WTC11 (cell line): ENCODE results near the gene NELL1. TPM values are rescaled to one million over a fixed set of nuclear protein-coding genes. Genes with fewer than 3 reads are reported as not detected.

Experiments
- ATAC-seq: fragments of 200-7000 bp; cut with Tn5 transposase; 2 replicates; pipeline ENCODE4 v1.10.0; 2021; ENCODE audit warnings: mild to moderate bottlenecking, moderate library complexity
- CTCF ChIA-PET: fragments of 300-600 bp; sonication (Branson Sonifier 250); formaldehyde crosslinking; loops from one replicate; lab custom pipeline; 2021; ENCODE audit warnings: antibody characterized with exemption; lab: Charles Lee
- POLR2A ChIA-PET: fragments of 350-600 bp; sonication (Branson Sonifier 250); formaldehyde crosslinking; loops from one replicate; lab custom pipeline; 2021; ENCODE audit warnings: antibody characterized with exemption; lab: Charles Lee
- DNase-seq: peaks from one replicate; pipeline ENCODE4 v3.0.0; 2021; ENCODE audit warnings: low spot score
- H3K27ac Mint-ChIP-seq: 2 replicates; pipeline ENCODE4 v1.8.0; 2021; ENCODE audit warnings: mixed read lengths
- H3K27me3 Mint-ChIP-seq: 2 replicates; pipeline ENCODE4 v1.8.0; 2021; ENCODE audit warnings: low read depth, mild to moderate bottlenecking, moderate library complexity, mixed read lengths
- H3K36me3 Mint-ChIP-seq: 2 replicates; pipeline ENCODE4 v1.8.0; 2021; ENCODE audit warnings: mixed read lengths
- H3K4me1 Mint-ChIP-seq: 2 replicates; pipeline ENCODE4 v1.8.0; 2022; ENCODE audit warnings: mixed read lengths
- H3K4me3 Mint-ChIP-seq: 2 replicates; pipeline ENCODE4 v1.8.0; 2021; ENCODE audit warnings: mild to moderate bottlenecking, moderate library complexity, mixed read lengths
- H3K9me3 Mint-ChIP-seq: 2 replicates; pipeline ENCODE4 v1.8.0; 2021; ENCODE audit warnings: mixed read lengths
- ELF4 ChIP-seq: sonication (generic); formaldehyde crosslinking; IDR thresholded peaks from 2 replicates; pipeline ENCODE4 v1.8.1; 2022; ENCODE audit warnings: low read depth, mild to moderate bottlenecking, moderate library complexity, missing genetic modification reagents
- ESRRA ChIP-seq: sonication (generic); formaldehyde crosslinking; IDR thresholded peaks from 2 replicates; pipeline ENCODE4 v1.8.1; 2022; ENCODE audit warnings: mild to moderate bottlenecking, missing genetic modification reagents, borderline replicate concordance
- IRF2 ChIP-seq: sonication (generic); formaldehyde crosslinking; IDR thresholded peaks from 2 replicates; pipeline ENCODE4 v1.8.0; 2022; ENCODE audit warnings: low read depth, missing genetic modification reagents, borderline replicate concordance
- JUN ChIP-seq: sonication (generic); formaldehyde crosslinking; IDR thresholded peaks from 2 replicates; pipeline ENCODE4 v1.8.0; 2023; ENCODE audit warnings: mild to moderate bottlenecking, missing genetic modification reagents
- RELA ChIP-seq: sonication (generic); formaldehyde crosslinking; IDR thresholded peaks from 2 replicates; pipeline ENCODE4 v1.8.1; 2022; ENCODE audit warnings: missing genetic modification reagents, mild to moderate bottlenecking, borderline replicate concordance
- ZNF671 ChIP-seq: fragments of 250-450 bp; sonication (Bioruptor Pico); IDR thresholded peaks from 2 replicates; pipeline ENCODE4 v1.8.0; 2021; ENCODE audit warnings: mild to moderate bottlenecking
- total RNA-seq: library from RNA; stranded (reverse); gene quantifications from 3 replicates; pipeline ENCODE4 v1.2.3, GENCODE V29; 2021
- TF ChIP-seq, protein P1 (sequence below): sonication (generic); formaldehyde crosslinking; IDR thresholded peaks from 2 replicates; pipeline ENCODE4 v1.8.1; 2023; ENCODE audit warnings: mild to moderate bottlenecking, missing genetic modification reagents
- TF ChIP-seq, protein P2 (sequence below): sonication (generic); formaldehyde crosslinking; IDR thresholded peaks from 2 replicates; pipeline ENCODE4 v1.8.1; 2023; ENCODE audit warnings: mild to moderate bottlenecking, missing genetic modification reagents
- TF ChIP-seq, protein P3 (sequence below): fragments of 250-450 bp; sonication (Bioruptor Pico); IDR thresholded peaks from 2 replicates; pipeline ENCODE4 v1.8.0; 2021; ENCODE audit warnings: mild to moderate bottlenecking
- TF ChIP-seq, protein P4 (sequence below): sonication (generic); formaldehyde crosslinking; IDR thresholded peaks from 2 replicates; pipeline ENCODE4 v1.8.1; 2023; ENCODE audit warnings: mild to moderate bottlenecking, moderate library complexity, missing genetic modification reagents
- TF ChIP-seq, protein P5 (sequence below): fragments of 200-600 bp; IDR thresholded peaks from 2 replicates; pipeline ENCODE4 v1.8.0; 2022; ENCODE audit warnings: antibody characterized with exemption
- TF ChIP-seq, protein P6 (sequence below): sonication (generic); formaldehyde crosslinking; IDR thresholded peaks from 2 replicates; pipeline ENCODE4 v1.8.1; 2022; ENCODE audit warnings: mild to moderate bottlenecking, missing genetic modification reagents, moderate library complexity, borderline replicate concordance
- TF ChIP-seq, protein P7 (sequence below): sonication (generic); formaldehyde crosslinking; conservative IDR thresholded peaks from 2 replicates; pipeline ENCODE4 v1.8.1; 2023; ENCODE audit warnings: mild to moderate bottlenecking, low read depth, missing genetic modification reagents, moderate library complexity
- TF ChIP-seq, protein P8 (sequence below): sonication (generic); formaldehyde crosslinking; IDR thresholded peaks from 2 replicates; pipeline ENCODE4 v1.8.0; 2022; ENCODE audit warnings: mild to moderate bottlenecking, missing genetic modification reagents
- TF ChIP-seq, protein P9 (sequence below): sonication (generic); formaldehyde crosslinking; IDR thresholded peaks from 2 replicates; pipeline ENCODE4 v1.8.1; 2023; ENCODE audit warnings: mild to moderate bottlenecking, missing genetic modification reagents, moderate library complexity
- TF ChIP-seq, protein P10 (sequence below): sonication (generic); formaldehyde crosslinking; IDR thresholded peaks from 2 replicates; pipeline ENCODE4 v1.8.0; 2023; ENCODE audit warnings: missing genetic modification reagents
- TF ChIP-seq, protein P11 (sequence below): sonication (generic); formaldehyde crosslinking; IDR thresholded peaks from 2 replicates; pipeline ENCODE4 v1.8.0; 2022; ENCODE audit warnings: mild to moderate bottlenecking, missing genetic modification reagents

NELL1 gene
- total RNA-seq, 1 experiment from 2014 or later: 1.8 TPM

DNA sequence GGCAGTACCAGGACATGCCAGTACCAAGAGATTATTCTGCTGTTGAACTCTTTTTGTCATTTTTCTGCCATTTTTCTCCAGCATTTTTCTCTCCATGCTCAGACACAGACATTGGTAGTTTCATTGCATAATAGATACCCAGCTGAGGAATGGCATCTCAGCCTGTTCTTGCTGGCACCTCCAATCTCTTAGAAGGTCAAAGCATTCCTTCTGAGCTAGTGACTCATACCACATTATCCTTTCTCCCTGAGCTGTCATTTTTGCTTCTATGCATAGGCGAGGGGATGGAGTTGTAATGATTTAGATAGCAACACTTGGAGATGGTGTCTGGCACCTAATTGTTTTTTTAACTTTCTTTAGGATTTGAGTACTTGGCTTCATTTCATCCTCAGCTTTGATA lies 321.1 kb downstream of the NELL1 start:
- Mint-ChIP-seq H3K4me3 (no peak overlapping the region), H3K27ac (no peak overlapping the region), H3K4me1 (no peaks in the 10 kb centered on the region), H3K27me3 (no peaks in the 10 kb centered on the region; the same call in 1 of the 2 replicates), H3K9me3 (peaks cover 5% of the 10 kb centered on the region; the same call in 1 of the 2 replicates), H3K36me3 (no peaks in the 10 kb centered on the region)
- no peak for ATAC-seq
- CTCF ChIA-PET: no interaction called here
- POLR2A ChIA-PET: no interaction called here
- no peak for DNase-seq
- TF ChIP-seq ESRRA (CRISPR knock-in tag) (no peak), ELF4 (CRISPR knock-in tag) (no peak), IRF2 (CRISPR knock-in tag) (no peak), JUN (no peak), ZNF671 (CRISPR knock-in tag) (no peak), RELA (CRISPR knock-in tag) (no peak)
- TF ChIP-seq, protein P1, sequence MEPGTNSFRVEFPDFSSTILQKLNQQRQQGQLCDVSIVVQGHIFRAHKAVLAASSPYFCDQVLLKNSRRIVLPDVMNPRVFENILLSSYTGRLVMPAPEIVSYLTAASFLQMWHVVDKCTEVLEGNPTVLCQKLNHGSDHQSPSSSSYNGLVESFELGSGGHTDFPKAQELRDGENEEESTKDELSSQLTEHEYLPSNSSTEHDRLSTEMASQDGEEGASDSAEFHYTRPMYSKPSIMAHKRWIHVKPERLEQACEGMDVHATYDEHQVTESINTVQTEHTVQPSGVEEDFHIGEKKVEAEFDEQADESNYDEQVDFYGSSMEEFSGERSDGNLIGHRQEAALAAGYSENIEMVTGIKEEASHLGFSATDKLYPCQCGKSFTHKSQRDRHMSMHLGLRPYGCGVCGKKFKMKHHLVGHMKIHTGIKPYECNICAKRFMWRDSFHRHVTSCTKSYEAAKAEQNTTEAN (CRISPR knock-in tag): no peak
- TF ChIP-seq, protein P2, sequence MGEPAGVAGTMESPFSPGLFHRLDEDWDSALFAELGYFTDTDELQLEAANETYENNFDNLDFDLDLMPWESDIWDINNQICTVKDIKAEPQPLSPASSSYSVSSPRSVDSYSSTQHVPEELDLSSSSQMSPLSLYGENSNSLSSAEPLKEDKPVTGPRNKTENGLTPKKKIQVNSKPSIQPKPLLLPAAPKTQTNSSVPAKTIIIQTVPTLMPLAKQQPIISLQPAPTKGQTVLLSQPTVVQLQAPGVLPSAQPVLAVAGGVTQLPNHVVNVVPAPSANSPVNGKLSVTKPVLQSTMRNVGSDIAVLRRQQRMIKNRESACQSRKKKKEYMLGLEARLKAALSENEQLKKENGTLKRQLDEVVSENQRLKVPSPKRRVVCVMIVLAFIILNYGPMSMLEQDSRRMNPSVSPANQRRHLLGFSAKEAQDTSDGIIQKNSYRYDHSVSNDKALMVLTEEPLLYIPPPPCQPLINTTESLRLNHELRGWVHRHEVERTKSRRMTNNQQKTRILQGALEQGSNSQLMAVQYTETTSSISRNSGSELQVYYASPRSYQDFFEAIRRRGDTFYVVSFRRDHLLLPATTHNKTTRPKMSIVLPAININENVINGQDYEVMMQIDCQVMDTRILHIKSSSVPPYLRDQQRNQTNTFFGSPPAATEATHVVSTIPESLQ (CRISPR knock-in tag): no peak
- TF ChIP-seq, protein P3, sequence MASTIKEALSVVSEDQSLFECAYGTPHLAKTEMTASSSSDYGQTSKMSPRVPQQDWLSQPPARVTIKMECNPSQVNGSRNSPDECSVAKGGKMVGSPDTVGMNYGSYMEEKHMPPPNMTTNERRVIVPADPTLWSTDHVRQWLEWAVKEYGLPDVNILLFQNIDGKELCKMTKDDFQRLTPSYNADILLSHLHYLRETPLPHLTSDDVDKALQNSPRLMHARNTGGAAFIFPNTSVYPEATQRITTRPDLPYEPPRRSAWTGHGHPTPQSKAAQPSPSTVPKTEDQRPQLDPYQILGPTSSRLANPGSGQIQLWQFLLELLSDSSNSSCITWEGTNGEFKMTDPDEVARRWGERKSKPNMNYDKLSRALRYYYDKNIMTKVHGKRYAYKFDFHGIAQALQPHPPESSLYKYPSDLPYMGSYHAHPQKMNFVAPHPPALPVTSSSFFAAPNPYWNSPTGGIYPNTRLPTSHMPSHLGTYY (CRISPR knock-in tag): no peak
- TF ChIP-seq, protein P4, sequence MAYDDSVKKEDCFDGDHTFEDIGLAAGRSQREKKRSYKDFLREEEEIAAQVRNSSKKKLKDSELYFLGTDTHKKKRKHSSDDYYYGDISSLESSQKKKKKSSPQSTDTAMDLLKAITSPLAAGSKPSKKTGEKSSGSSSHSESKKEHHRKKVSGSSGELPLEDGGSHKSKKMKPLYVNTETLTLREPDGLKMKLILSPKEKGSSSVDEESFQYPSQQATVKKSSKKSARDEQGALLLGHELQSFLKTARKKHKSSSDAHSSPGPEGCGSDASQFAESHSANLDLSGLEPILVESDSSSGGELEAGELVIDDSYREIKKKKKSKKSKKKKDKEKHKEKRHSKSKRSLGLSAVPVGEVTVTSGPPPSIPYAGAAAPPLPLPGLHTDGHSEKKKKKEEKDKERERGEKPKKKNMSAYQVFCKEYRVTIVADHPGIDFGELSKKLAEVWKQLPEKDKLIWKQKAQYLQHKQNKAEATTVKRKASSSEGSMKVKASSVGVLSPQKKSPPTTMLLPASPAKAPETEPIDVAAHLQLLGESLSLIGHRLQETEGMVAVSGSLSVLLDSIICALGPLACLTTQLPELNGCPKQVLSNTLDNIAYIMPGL: no peak
- TF ChIP-seq, protein P5, sequence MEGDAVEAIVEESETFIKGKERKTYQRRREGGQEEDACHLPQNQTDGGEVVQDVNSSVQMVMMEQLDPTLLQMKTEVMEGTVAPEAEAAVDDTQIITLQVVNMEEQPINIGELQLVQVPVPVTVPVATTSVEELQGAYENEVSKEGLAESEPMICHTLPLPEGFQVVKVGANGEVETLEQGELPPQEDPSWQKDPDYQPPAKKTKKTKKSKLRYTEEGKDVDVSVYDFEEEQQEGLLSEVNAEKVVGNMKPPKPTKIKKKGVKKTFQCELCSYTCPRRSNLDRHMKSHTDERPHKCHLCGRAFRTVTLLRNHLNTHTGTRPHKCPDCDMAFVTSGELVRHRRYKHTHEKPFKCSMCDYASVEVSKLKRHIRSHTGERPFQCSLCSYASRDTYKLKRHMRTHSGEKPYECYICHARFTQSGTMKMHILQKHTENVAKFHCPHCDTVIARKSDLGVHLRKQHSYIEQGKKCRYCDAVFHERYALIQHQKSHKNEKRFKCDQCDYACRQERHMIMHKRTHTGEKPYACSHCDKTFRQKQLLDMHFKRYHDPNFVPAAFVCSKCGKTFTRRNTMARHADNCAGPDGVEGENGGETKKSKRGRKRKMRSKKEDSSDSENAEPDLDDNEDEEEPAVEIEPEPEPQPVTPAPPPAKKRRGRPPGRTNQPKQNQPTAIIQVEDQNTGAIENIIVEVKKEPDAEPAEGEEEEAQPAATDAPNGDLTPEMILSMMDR: no peak
- TF ChIP-seq, protein P6, sequence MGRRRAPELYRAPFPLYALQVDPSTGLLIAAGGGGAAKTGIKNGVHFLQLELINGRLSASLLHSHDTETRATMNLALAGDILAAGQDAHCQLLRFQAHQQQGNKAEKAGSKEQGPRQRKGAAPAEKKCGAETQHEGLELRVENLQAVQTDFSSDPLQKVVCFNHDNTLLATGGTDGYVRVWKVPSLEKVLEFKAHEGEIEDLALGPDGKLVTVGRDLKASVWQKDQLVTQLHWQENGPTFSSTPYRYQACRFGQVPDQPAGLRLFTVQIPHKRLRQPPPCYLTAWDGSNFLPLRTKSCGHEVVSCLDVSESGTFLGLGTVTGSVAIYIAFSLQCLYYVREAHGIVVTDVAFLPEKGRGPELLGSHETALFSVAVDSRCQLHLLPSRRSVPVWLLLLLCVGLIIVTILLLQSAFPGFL (CRISPR knock-in tag): no peak
- TF ChIP-seq, protein P7, sequence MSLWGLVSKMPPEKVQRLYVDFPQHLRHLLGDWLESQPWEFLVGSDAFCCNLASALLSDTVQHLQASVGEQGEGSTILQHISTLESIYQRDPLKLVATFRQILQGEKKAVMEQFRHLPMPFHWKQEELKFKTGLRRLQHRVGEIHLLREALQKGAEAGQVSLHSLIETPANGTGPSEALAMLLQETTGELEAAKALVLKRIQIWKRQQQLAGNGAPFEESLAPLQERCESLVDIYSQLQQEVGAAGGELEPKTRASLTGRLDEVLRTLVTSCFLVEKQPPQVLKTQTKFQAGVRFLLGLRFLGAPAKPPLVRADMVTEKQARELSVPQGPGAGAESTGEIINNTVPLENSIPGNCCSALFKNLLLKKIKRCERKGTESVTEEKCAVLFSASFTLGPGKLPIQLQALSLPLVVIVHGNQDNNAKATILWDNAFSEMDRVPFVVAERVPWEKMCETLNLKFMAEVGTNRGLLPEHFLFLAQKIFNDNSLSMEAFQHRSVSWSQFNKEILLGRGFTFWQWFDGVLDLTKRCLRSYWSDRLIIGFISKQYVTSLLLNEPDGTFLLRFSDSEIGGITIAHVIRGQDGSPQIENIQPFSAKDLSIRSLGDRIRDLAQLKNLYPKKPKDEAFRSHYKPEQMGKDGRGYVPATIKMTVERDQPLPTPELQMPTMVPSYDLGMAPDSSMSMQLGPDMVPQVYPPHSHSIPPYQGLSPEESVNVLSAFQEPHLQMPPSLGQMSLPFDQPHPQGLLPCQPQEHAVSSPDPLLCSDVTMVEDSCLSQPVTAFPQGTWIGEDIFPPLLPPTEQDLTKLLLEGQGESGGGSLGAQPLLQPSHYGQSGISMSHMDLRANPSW (CRISPR knock-in tag): no peak
- TF ChIP-seq, protein P8, sequence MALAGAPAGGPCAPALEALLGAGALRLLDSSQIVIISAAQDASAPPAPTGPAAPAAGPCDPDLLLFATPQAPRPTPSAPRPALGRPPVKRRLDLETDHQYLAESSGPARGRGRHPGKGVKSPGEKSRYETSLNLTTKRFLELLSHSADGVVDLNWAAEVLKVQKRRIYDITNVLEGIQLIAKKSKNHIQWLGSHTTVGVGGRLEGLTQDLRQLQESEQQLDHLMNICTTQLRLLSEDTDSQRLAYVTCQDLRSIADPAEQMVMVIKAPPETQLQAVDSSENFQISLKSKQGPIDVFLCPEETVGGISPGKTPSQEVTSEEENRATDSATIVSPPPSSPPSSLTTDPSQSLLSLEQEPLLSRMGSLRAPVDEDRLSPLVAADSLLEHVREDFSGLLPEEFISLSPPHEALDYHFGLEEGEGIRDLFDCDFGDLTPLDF: no peak
- TF ChIP-seq, protein P9, sequence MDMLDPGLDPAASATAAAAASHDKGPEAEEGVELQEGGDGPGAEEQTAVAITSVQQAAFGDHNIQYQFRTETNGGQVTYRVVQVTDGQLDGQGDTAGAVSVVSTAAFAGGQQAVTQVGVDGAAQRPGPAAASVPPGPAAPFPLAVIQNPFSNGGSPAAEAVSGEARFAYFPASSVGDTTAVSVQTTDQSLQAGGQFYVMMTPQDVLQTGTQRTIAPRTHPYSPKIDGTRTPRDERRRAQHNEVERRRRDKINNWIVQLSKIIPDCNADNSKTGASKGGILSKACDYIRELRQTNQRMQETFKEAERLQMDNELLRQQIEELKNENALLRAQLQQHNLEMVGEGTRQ (CRISPR knock-in tag): no peak
- TF ChIP-seq, protein P10, sequence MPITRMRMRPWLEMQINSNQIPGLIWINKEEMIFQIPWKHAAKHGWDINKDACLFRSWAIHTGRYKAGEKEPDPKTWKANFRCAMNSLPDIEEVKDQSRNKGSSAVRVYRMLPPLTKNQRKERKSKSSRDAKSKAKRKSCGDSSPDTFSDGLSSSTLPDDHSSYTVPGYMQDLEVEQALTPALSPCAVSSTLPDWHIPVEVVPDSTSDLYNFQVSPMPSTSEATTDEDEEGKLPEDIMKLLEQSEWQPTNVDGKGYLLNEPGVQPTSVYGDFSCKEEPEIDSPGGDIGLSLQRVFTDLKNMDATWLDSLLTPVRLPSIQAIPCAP: no peak
- TF ChIP-seq, protein P11, sequence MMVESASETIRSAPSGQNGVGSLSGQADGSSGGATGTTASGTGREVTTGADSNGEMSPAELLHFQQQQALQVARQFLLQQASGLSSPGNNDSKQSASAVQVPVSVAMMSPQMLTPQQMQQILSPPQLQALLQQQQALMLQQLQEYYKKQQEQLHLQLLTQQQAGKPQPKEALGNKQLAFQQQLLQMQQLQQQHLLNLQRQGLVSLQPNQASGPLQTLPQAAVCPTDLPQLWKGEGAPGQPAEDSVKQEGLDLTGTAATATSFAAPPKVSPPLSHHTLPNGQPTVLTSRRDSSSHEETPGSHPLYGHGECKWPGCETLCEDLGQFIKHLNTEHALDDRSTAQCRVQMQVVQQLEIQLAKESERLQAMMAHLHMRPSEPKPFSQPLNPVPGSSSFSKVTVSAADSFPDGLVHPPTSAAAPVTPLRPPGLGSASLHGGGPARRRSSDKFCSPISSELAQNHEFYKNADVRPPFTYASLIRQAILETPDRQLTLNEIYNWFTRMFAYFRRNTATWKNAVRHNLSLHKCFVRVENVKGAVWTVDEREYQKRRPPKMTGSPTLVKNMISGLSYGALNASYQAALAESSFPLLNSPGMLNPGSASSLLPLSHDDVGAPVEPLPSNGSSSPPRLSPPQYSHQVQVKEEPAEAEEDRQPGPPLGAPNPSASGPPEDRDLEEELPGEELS (CRISPR knock-in tag): no peak
